Muscle layer of duodenum (tissue), 2 donors: ENCODE results near the gene ZNF724.
"Not testable (repeated sequence)": the region's sequence is repeated elsewhere in the genome, so short reads cannot be mapped to it uniquely, and the experiment has no call there.

Experiments used
- H3K27ac ChIP-seq: one replicate; pipeline ENCODE4 v1.7.0; 2013; ENCODE audit warnings: mild to moderate bottlenecking, low read length
- H3K27me3 ChIP-seq: one replicate; pipeline ENCODE4 v1.7.0; 2013; ENCODE audit warnings: low read depth, mild to moderate bottlenecking, control low read depth, low read length
- H3K36me3 ChIP-seq, 2 donors: one replicate each; pipeline ENCODE4 v1.7.0; 2013; ENCODE audit warnings: low read length in 2 of 2, control low read depth in 1 of 2, mild to moderate bottlenecking in 1 of 2; ENCODE audit not compliant: insufficient read depth in 2 of 2, control insufficient read depth in 1 of 2
- H3K4me1 ChIP-seq, 2 donors: one replicate each; pipeline ENCODE4 v1.7.0; 2013; ENCODE audit warnings: low read length in 2 of 2, mild to moderate bottlenecking in 2 of 2, control low read depth in 1 of 2, moderate library complexity in 1 of 2; ENCODE audit not compliant: insufficient read depth in 2 of 2, control insufficient read depth in 1 of 2
- H3K4me3 ChIP-seq, 2 donors: one replicate each; pipeline ENCODE4 v1.7.0; 2013; ENCODE audit warnings: low read length in 2 of 2, low read depth in 1 of 2, mild to moderate bottlenecking in 1 of 2
- H3K9me3 ChIP-seq, 2 donors: one replicate each; pipeline ENCODE4 v1.7.0; 2013; ENCODE audit warnings: low read length in 2 of 2, control low read depth in 1 of 2, mild to moderate bottlenecking in 1 of 2; ENCODE audit not compliant: control insufficient read depth in 1 of 2
- donor health status: healthy.

ZNF724 gene

DNA sequence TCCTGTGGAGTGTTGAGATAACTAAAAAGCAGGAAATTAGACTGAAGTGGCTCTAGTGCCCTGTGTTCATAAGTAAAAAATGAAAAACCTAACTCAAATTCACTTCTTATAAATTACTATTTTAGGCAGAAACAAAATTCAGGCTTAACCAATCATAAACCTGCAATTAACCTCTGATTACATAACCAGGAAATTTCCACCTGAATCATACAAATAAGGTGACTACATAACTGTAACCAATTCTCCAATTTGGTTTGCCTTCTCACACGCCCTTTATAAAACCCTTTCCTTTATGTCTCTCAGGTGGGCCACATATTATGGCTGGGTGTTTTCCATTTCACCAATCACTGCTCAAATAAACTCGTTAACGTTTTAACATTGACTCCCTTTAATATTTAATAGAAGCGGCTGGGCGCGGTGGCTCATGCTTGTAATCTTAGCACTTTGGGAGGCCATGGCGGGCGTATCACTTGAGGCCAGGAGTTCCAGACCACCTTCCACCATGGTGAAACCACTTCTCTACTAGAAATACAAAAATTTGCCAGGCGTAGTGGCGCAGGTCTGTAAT, 22.9 kb upstream of the ZNF724 start:
- H3K4me3 ChIP-seq: peak overlapping the region; percentile 83 to 99
- H3K9me3 ChIP-seq: no peaks in the 10 kb centered on the region
- H3K27me3 ChIP-seq: no peaks in the 10 kb centered on the region

DNA sequence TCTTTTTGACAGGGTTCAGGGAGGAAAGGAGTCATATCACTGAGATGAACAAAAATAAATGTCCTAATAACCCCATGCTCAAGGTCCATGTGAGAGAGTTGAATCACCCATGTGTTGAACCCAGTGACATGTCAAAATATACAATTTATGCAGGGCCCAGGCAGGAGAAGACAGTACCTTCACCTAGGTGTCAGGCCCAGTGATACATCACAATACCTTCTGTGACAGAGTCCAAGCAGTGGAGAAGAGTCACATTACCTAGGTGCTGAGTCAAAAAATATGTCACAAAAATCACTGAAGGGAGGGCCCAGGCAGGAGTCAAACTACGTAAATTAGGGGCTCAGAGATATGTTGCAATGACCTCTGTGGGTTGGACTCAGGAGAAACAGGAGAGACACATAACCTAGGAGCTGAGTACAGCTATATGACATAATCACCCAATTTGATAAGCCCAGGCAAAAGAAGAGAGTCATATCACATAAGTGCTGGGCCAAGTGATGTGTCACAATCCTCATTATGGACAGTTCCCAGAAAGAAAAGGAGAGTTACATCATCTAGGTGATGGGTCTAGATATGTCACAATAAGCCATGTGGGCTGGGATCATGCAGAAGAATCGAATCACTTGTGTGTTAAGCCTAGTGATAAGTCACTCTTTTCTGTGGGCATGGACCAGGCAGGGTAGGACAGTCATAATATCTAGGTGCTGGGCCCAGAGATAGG, 13.8 kb upstream of the ZNF724 start:
- peaks cover 29 to 49% of the 10 kb centered on the region in 2 donors for H3K36me3 ChIP-seq

More for the DNA sequence above, 22.9 kb upstream of the ZNF724 start:
- Histone ChIP-seq H3K36me3 (peaks cover 0 to 9% of the 10 kb centered on the region in 2 donors), H3K4me1 (peaks cover 0 to 9% of the 10 kb centered on the region in 2 donors), H3K27ac (peak overlapping the region; percentile 20)

GRCh38 chr19:23263396-23263795, 13.2 kb upstream of the ZNF724 start:
- peaks cover 35 to 55% of the 10 kb centered on the region in 2 donors for H3K36me3 ChIP-seq
- H3K27ac ChIP-seq: no peak overlapping the region
- no peaks in the 10 kb centered on the region for H3K4me1 ChIP-seq
- no peaks in the 10 kb centered on the region for H3K9me3 ChIP-seq
- H3K27me3 ChIP-seq: no peaks in the 10 kb centered on the region
- H3K4me3 ChIP-seq: no peak overlapping the region

More for the DNA sequence above, 13.8 kb upstream of the ZNF724 start:
- Histone ChIP-seq H3K9me3 (no peaks in the 10 kb centered on the region), H3K27me3 (no peaks in the 10 kb centered on the region), H3K4me3 (no peak overlapping the region), H3K4me1 (no peaks in the 10 kb centered on the region), H3K27ac (no peak overlapping the region)

GRCh38 chr19:23262920-23263319, 12.7 kb upstream of the ZNF724 start:
- H3K27me3 ChIP-seq: no peaks in the 10 kb centered on the region
- H3K27ac ChIP-seq: no peak overlapping the region
- H3K9me3 ChIP-seq: no peaks in the 10 kb centered on the region
- H3K4me1 ChIP-seq: no peaks in the 10 kb centered on the region
- H3K36me3 ChIP-seq: peaks cover 35 to 51% of the 10 kb centered on the region in 2 donors
- H3K4me3 ChIP-seq: no peak overlapping the region

- Histone ChIP-seq H3K36me3 (peaks cover 32 to 40% of the 10 kb centered on the region in 2 donors), H3K4me1 (no peaks in the 10 kb centered on the region), H3K27ac (no peak overlapping the region), H3K27me3 (no peaks in the 10 kb centered on the region), H3K4me3 (no peak overlapping the region), H3K9me3 (no peaks in the 10 kb centered on the region)
These were observed 11.4 kb upstream of the ZNF724 start for GRCh38 chr19:23261496-23262020.

DNA sequence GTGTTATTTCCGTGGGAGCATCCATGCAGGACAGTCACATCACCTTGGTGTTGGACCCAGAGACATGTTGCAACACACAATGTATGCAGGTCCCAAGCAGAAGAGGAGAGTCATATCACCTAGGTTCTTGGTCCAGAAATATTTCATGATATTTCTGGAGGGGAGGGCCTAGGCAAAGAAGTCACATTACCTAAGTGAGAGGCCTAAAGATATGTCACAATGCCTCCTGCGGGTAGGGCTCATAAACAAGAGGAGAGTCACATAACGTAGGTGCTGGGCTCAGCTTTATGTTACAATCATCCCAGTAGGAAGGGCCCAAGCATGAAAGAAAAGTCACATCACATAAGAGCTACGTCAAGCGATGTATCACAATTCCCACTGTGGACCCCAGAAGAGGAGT, 10.8 kb upstream of the ZNF724 start:
- Histone ChIP-seq H3K4me3 (no peak overlapping the region), H3K4me1 (no peaks in the 10 kb centered on the region), H3K27ac (no peak overlapping the region), H3K9me3 (no peaks in the 10 kb centered on the region), H3K36me3 (peaks cover 32 to 40% of the 10 kb centered on the region in 2 donors), H3K27me3 (no peaks in the 10 kb centered on the region)

DNA sequence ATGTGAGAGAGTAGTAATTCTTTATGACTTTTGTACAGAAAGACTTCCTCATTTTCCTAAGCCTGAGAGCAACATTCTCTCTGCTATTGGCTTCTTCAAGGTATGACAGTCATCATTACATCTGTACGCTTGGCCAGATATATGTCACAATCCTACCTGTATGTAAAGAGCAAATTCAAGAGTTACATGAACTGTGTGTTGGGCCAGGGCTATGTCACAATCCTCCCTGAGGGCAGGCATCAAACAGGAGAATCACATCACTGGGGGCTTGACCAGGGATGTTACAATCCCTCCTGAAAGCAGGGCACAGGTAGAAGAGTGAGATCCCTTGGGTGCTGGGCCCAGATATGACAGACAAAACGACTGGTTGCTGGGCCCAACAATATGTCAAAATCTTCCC, 9.8 kb upstream of the ZNF724 start:
- H3K27ac ChIP-seq: no peak overlapping the region
- H3K27me3 ChIP-seq: no peaks in the 10 kb centered on the region
- H3K36me3 ChIP-seq: peaks cover 32 to 40% of the 10 kb centered on the region in 2 donors
- H3K4me3 ChIP-seq: no peak overlapping the region
- H3K4me1 ChIP-seq: no peaks in the 10 kb centered on the region
- no peaks in the 10 kb centered on the region for H3K9me3 ChIP-seq

- no peaks in the 10 kb centered on the region for H3K9me3 ChIP-seq
- H3K27me3 ChIP-seq: no peaks in the 10 kb centered on the region
- H3K27ac ChIP-seq: no peak overlapping the region
- H3K4me3 ChIP-seq: no peak overlapping the region
- no peaks in the 10 kb centered on the region for H3K4me1 ChIP-seq
- peaks cover 18 to 21% of the 10 kb centered on the region in 2 donors for H3K36me3 ChIP-seq
These were observed 5.5 kb upstream of the ZNF724 start for GRCh38 chr19:23255700-23256099.

DNA sequence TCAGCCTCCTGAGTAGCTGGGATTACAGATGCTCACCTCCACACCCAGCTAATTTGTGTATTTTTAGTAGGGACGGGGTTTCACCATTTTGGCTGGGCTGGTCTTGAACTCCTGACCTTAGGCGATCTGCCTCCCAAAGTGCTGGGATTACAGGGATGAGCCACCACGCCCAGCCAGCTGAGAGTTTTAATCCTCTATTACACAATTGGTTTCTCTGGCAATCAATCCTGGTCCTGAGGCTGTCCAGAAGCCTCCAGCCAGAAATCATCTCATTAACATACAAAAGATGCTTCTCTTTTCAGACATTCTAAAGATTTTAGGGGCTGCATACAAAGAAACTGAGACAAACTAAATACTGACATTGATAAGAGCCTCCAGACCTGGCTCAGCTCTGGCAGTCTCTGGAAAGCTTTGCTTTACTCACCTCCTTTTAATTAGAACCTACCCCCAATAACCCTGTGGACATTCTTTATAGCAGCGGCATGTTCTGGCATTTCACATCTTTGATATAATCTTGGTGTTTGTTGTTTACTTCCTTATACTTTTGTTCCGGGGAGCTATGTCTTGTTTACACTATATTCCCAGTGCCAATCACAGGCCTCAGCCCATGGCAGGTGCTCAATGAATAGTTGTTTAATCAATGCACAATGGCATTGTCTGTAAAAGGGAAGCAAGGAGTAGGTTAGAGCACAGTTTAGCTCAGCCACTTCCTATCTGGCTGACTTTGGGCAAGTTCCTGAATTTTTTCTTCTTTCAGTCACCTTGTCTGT, 4.1 kb upstream of the ZNF724 start:
- H3K4me3 ChIP-seq: no peak overlapping the region
- no peak overlapping the region for H3K27ac ChIP-seq
- no peaks in the 10 kb centered on the region for H3K27me3 ChIP-seq
- H3K9me3 ChIP-seq: no peaks in the 10 kb centered on the region
- H3K36me3 ChIP-seq: peaks cover 9 to 10% of the 10 kb centered on the region in 2 donors
- peaks cover 0 to 7% of the 10 kb centered on the region in 2 donors for H3K4me1 ChIP-seq

DNA sequence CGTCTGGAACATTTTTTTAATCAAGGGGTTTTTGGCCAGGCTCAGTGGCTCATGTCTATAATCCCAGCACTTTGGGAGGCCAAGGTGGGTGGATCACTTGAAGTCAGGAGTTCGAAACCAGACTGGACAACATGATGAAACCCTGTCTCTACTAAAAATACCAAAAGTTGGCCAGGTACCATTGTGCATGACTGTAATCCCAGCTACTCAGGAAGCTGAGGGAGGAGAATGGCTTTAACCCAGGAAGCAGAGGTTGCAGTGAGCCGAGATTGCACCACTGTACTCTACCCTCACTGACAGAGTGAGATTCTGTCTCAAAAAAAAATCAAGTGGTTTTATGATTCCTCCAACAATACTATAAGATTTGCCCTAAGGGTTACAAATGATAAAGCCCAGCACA, 3.1 kb upstream of the ZNF724 start:
- H3K36me3 ChIP-seq, H3K9me3 ChIP-seq, H3K27ac ChIP-seq, H3K4me3 ChIP-seq, H3K27me3 ChIP-seq: not testable (repeated sequence)
- H3K4me1 ChIP-seq: peaks cover 0 to 10% of the 10 kb centered on the region in 2 donors

DNA sequence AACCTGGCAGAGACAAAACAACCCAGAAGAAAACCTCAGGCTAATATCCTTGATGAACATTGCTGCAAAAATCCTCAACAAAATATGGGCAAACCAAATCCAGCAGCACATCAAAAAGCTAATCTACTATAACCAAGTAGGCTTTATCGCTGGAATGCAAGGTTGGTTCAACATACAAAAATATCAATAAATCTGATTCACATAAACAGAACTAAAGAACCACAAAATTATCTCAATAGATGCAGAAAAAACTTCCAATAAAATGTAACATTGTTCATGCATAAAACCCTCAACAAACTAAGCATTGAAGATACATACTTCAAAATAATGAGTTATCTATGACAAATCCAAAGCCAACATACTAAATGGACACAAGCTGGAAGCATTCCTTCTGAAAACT, 8.8 kb downstream of the ZNF724 start:
- Histone ChIP-seq H3K9me3 (peaks cover 0 to 13% of the 10 kb centered on the region in 2 donors), H3K36me3 (peaks cover 0 to 6% of the 10 kb centered on the region in 2 donors)

More for the DNA sequence above, 8.8 kb downstream of the ZNF724 start:
- H3K4me1 ChIP-seq: no peaks in the 10 kb centered on the region
- H3K27me3 ChIP-seq: no peaks in the 10 kb centered on the region
- H3K27ac ChIP-seq: no peak overlapping the region
- peak overlapping the region in 1 of 2 donors; percentile 26 for H3K4me3 ChIP-seq
